C1 segment of cervical spinal cord (tissue), 14 donors: ENCODE data around the gene PRSS12.
"Not testable (repeated sequence)": the region's sequence is repeated elsewhere in the genome, so short reads cannot be mapped to it uniquely, and the experiment has no call there.

ENCODE experiments used
- DNase-seq, 14 donors: peaks; one replicate each; lab custom pipeline; 2025; lab: John Stamatoyannopoulos, UW

The PRSS12 gene

GRCh38 chr4:118325431-118325830 is 27.4 kb downstream of the PRSS12 start:
- DNase-seq = no peak

DNA sequence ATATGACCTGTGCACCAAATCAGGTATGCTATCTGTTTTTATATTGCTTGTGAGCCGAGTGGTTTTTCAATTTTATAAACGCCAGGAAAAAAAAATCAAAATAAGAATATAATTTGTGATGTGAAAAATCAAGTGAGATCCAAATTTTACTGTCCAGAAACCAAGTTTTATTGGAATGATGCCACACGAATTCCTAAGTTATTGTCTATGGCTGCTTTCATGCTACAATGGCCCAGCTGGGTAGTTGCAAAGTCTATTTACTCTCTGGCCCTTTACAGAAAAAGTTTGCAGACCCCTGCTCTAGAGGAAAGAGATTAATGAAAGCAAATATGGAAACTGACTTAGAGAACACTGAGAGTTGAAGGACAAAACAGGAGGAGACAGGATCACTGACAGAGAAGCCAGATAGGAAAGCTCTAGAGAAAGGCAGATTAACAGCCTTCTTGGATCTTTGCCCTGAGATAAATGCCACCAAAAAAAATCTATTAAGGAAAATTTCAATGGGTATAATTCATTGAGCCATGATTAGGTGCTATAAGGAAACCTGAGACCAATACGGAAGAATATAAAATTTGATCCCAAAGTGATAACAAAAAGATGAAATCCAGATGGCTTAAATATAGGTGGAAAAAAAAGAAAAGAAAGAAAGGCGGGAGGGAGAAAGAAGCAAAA is 29.8 kb downstream of the PRSS12 start:
- DNase-seq = no peak

DNA sequence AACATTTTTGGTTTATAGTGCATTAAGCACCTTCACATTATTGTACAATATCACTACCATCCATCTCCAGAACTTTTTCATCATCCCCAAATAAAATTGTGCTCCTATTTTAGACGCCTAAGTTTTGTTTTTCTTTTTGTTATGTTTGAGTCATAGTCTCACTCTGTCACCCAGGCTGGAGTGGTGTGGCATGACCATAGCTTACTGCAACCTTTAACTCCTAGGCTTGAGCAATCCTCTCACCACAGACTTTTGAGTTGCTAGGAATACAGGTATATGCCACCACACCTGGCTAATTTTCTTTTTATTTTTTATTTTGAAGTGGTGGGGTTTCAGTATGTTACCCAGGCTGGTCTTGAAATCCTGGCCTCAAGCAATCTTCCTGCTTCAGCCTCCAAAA is 33.9 kb downstream of the PRSS12 start:
- DNase-seq = no peak

DNA sequence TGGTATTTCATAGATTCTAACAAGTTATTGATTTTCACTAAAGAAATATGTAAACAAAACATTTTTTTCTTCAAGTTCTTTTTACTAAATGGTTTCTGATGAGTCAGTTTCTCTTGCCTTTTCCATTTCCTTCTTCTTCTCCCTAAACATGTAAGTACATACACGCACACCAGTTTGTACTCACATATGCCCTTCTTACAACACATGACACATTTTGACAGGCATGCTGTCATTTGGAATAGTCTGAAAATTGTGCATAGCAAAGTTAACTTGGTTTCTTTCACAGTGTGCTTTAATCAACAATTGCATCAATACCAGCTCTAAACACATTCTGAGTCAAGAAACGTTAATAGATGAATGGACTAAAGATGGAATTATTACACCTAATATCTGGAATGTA is 35.1 kb downstream of the PRSS12 start:
- DNase-seq = no peak

DNA sequence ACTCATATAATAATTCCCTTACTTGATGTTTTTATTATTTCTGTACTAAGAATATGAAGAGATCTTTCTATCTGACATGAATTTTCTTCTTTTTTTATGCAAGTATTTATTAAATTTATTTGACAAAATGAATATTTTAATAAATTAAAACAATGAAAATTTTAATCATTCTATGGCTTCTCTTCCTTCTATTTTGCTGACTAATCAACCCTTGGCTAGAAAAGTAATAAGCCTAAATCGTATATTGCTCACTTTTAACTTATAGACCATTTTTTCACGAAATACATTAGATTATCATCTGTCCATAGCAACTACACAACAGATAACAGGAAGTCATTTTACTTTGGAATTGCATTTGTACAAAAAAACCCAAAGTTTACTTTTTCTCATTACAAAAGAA is 38.6 kb downstream of the PRSS12 start:
- no peak for DNase-seq

- peak in 1 of 14 donors; percentile 24 for DNase-seq
Observed at GRCh38 chr4:118313098-118313497, 39.7 kb downstream of the PRSS12 start.

DNA sequence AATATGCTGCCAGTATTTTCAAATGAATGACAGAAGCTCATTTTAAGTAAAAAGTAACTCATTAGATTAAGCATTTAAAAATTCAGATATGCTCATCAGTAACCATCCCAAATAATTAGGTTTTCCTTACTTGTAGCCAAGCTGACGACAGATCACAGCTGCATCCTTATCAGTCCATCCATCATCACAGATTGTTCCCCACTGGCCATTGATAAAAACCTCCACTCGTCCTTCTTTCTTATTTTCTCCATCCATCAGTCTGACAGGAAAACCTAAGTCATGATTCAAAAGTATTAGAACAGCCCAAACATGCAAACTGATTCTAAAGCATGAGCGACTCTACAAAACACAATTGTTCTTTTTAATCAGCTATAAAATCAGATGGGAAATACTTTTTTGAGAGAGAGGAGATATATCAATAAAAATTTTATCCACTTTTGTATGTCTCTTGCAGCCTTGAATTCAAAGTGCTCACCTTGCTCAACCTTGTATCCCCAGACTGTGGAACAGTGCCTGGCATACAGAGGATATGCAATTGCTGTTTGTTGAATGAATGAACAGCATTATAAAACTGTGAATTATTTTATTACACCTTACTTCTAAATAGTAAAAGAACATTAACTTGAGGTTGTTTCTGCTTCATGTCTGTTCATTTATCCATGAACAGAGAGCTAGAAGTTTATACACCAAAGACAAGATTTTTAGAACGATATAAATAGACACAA is 44.3 kb downstream of the PRSS12 start:
- no peak for DNase-seq

- DNase-seq = no peak
Observed at GRCh38 chr4:118307643-118308042, 45.2 kb downstream of the PRSS12 start.

- not testable (repeated sequence) for DNase-seq
Observed at GRCh38 chr4:118299619-118300018, 53.2 kb downstream of the PRSS12 start.

DNA sequence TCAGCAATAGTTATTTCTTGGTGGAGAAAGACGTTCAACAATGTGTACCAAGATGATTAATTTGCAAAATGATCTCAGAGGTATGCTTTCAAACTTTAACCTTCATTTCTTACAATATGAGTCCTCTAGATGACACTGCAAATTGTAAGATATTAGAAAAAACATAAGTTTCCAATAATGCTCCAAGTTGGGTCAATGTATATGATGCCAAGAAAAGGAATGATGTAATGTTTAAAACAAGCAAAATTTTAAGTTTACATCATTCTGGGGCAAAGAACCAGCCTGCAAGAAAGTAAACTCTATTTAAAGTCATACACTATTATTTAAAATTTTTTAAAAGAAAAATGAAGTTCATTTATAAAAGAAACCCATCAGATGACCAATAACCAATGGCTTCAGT is 56.1 kb downstream of the PRSS12 start:
- no peak for DNase-seq

- no peak for DNase-seq
Observed at GRCh38 chr4:118290951-118291350, 61.9 kb downstream of the PRSS12 start.

DNA sequence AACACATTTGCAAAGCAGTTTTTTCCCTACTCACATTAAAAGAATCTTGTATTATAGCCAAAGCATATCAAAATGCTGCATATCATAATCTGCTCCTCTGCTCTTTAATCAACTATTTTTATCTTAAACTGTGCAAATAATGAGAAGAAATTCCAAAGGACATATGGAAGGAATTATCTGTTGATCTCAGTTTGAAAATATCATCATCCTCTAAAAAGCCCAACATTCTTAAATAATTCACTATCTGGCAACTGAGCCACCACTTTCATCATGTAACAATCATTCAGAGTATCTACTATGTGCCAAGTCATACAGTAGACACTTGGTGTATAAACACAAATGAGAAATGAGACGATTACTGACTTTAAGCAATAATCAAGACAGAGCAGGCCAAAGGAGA is 63.0 kb downstream of the PRSS12 start:
- DNase-seq = no peak

- no peak for DNase-seq
Observed at GRCh38 chr4:118287711-118288451, 64.9 kb downstream of the PRSS12 start.

DNA sequence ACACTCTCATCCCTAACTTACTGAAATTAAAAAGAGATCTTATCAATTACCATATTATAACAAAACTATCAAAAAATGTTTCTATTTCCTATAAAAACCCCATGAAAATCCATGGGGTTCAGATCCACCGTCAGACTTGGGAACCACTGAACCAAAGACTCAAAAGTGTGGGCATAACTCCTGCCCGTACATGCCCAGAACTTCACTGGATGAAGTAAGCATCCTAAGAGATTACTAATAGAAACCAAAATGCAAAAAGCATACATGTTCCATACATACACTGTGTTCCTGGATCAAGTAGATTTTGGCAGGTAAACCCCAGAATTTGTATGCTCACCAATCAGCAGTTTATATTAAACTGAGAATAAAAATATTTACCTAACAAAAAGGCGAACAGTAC is 66.1 kb downstream of the PRSS12 start:
- DNase-seq = no peak

GRCh38 chr4:118285931-118286330 is 66.9 kb downstream of the PRSS12 start:
- no peak for DNase-seq

DNA sequence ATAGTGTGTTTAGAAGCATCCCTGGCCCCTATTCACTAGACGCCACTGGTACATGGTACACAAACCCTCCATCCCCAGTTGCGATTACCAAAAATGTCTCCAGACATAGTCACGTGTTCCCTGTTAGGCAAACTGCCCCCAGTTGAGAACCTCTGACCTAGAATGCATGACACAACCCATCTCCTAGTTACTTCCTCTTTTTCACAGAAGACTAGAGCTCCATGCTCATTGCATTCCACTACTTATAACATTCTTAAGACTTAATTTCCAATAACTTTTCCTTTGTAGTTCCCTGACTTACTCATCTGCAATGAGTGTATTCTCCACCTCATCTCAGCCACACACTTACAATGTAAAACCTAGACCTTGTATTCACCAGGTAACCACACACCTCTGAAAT is 68.6 kb downstream of the PRSS12 start:
- DNase-seq = no peak

DNA sequence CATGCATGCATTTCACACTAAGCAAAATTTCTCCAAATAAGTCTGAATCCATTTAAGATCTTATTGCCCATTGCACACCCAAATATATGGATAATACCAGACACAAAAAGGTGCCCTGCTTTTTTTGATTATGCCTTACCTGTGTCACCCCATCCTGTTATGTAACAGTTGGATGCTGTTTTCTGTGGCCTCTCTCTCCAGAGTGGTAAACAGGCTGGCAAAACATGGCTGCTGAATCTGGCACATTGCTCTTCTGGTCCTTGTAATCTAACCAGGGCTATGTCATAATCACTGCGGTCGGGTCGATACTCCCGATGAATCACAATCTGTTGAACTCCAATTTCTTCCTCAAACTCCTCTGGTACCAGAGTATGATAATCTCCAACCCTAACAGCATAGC is 70.1 kb downstream of the PRSS12 start:
- peak in 1 of 14 donors; percentile 32 for DNase-seq

DNA sequence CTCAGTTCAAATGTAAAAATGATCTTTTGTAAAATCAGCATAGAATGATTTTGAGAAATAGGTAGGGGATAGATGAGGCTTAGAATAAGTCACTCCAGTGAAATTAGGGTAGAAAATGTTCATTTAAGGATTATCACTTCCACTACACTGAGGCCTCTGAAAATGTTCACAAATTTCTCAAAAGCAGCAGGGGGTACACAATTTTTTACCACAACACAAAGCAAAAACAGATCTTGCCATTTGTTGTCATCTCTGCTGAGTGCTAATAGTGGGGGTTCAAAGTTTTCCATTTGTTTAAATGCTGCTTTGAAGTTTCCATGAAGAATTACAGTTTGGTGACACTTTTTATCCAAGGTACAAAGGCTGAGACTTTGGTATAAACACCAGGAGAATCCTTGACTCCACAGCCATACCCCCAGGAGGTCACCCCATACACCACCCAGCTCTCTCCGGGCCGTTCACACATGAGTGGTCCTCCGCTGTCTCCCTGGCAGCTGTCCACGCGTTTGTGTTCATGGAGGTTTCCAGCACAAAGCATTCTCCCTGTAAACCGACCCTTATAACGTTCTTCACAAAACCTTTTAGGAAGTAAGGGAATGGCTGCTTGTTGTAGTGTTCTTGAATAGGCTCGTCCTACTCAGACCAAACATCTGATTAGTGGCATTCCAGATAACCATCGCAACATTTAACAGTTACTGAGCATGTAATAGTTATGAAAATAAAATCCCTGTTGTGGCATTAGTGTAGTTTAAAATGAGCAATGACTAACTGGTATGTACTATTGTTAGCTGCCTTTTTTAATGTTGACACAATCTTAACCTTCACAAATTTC is 71.0 kb downstream of the PRSS12 start:
- peak in 1 of 14 donors; percentile 31 for DNase-seq

- DNase-seq = peak in 2 of 14 donors; percentile 2 to 72
Observed at GRCh38 chr4:118280501-118281218, 72.1 kb downstream of the PRSS12 start.

DNA sequence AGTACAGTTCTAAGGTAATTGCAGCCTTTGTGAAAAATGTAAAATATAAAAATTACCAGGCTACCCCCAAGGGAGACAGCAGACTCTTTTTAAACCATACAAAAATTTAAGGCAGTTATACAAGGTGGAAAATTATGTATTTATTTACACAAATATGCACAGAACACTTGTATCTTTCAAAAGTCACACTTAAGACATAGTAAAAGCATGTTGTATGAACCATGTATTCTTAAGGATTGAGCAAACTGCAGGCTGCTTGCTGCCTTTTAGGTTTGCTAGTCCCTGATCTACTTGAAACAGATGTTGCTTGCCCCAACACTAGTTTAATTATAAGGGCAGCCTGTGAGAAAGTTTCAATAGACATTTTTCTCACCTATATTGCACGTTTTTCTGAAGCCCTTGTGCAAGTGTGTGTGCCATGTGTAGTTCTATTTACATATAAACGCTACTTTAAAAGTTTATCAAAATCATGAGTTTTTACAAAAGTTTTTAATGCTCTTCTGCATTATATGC is 72.8 kb downstream of the PRSS12 start:
- no peak for DNase-seq

DNA sequence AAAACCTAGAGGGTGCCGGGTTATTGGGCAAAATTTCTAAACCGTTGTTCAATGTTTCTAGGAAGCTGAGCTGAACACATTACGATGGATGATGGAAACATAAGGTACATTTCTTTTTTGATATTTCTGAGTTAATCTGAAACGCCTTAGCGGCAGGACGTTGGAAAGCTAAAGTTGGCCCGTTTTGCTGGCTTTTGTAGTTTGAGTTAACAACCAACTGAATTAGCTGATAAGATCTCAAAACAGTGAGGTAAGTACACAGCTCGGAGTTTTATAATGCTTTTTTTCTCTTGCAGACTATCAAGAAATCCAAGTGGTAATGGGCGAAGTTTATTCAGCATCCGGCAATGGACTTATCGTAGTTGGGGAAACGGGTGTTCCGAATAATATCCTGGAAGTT is 73.5 kb downstream of the PRSS12 start:
- peak in 1 of 14 donors; percentile 48 for DNase-seq
